ENCODE measurements around the gene SERTAD1.

DNA sequence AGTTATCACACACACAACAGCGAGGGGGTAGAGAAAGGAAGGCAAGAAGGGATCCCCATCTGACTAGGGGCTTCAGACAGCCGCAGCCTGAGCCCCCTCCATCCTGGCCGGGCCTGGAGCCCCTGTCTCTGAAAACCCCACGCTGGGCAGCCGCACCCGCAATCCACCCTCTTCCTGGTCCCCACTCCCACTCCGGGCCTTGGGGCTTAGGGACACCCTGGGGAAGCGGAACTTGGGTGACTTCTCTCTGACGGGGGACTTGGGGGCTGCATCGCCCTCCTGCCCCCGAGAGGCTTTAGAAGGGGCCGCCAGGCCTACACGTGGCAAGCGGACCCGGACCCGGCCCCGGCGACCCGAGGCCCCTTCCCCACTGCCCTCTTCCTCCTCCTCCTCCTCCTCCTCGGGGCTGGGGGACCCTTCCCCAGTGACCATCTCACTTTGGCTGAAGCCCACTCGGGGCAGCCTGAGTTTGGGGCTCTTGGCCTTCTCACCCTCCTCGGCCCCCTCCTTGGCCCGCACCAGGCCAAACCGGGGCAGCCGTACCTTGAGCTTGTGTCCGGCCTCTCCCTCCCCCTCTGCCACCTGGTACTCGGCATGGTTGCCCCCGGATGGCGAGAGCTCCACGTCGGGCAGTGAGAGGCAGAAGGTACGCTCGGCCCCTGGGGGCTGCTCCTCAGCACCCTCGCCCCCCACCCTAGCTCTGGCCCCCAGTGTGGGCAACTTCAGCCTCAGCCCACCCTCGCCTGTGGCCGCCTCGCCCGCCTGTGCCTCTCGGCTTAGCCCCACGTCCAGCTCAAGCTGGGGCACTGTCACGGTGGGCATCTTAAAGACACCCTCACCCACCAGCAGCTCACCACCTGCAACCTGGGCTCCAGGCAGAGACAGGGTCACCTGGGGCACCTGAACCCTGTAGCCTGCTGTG, 31.6 kb downstream of the SERTAD1 start:
- TF ChIP-seq, protein P1, sequence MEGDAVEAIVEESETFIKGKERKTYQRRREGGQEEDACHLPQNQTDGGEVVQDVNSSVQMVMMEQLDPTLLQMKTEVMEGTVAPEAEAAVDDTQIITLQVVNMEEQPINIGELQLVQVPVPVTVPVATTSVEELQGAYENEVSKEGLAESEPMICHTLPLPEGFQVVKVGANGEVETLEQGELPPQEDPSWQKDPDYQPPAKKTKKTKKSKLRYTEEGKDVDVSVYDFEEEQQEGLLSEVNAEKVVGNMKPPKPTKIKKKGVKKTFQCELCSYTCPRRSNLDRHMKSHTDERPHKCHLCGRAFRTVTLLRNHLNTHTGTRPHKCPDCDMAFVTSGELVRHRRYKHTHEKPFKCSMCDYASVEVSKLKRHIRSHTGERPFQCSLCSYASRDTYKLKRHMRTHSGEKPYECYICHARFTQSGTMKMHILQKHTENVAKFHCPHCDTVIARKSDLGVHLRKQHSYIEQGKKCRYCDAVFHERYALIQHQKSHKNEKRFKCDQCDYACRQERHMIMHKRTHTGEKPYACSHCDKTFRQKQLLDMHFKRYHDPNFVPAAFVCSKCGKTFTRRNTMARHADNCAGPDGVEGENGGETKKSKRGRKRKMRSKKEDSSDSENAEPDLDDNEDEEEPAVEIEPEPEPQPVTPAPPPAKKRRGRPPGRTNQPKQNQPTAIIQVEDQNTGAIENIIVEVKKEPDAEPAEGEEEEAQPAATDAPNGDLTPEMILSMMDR (IDR thresholded peaks at IDR 0.05; ENCODE audit: insufficient read depth, low read depth, low read length), result no peak
- no peak for TF ChIP-seq EZH2 (IDR thresholded peaks at IDR 0.05; ENCODE audit: insufficient read depth, low read length)

Data from astrocyte (in vitro differentiated cells and primary cell).